Mammary epithelial cell (primary cell): ENCODE results near the gene SPON1.

ENCODE experiments used
- CTCF ChIP-seq, 2 donors: IDR thresholded peaks in 1 of 2; conservative IDR thresholded peaks in 1 of 2; 2 replicates each; pipeline ENCODE4 v1.5.1; 2011 to 2012; ENCODE audit warnings: inconsistent platforms in 2 of 2, low read length in 2 of 2, mild to moderate bottlenecking in 2 of 2, control low read depth in 1 of 2, low read depth in 1 of 2; ENCODE audit not compliant: insufficient read depth in 1 of 2; ENCODE audit errors: extremely low read depth in 1 of 2
- EZH2 ChIP-seq: IDR thresholded peaks from 2 replicates; pipeline ENCODE4 v1.6.1; 2012; ENCODE audit warnings: low read length, inconsistent platforms, borderline replicate concordance

GRCh38 chr11:14300661-14301304 lies 338.3 kb downstream of the SPON1 start:
- peak; percentile 85 to 93 for TF ChIP-seq CTCF (conservative IDR thresholded peaks at IDR 0.05 in 1 of 2, IDR thresholded peaks at IDR 0.05 in 1 of 2; ENCODE audit: extremely low read depth in 1 of 2, insufficient read depth in 1 of 2, low read depth in 1 of 2, low read length in 2 of 2)
- TF ChIP-seq EZH2, result no peak
